GM18870 (cell line): Measurements from ENCODE around the gene CSRNP2.
"Not testable (repeated sequence)": the region's sequence is repeated elsewhere in the genome, so short reads cannot be mapped to it uniquely, and the experiment has no call there.

Source experiments
- ATAC-seq: cut with Tn5 transposase; IDR thresholded peaks from one replicate; pipeline ENCODE4 v1.9.1; 2021; ENCODE audit warnings: moderate library complexity; ENCODE audit not compliant: unreplicated experiment

Gene CSRNP2

DNA sequence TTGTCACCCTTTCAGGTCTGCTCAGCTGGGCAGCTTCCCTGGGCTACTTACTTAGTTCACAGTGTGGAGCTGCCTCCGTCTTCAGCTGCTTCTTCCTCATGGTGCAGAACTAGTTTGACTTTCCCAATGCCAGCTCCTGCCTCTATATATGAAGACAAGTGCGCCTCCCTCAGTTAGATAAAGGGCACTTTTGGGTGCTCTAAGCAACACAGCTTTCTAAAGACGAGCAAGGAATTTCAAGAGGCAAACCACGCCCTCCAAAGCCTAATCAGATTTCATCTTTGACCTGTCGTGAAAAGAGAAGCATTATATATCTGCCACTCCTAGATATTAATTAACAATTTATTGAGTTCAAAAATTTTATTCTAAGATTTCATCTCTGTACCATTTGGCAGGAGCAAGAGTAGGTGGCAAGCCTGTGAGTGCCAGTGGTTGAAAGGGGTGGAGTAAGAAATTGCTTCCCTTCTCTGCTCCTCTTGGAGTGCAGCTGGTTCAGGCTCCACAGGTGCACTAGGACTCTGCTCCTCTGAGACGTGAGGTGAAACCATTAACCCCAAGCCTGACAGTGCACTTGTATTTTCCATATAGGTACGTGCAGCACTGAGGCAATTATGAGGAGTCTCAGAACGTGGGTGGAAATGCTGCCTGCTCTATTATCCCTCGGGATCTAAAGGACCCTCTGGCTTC lies 55.1 kb downstream of the CSRNP2 start:
- no peak for ATAC-seq

DNA sequence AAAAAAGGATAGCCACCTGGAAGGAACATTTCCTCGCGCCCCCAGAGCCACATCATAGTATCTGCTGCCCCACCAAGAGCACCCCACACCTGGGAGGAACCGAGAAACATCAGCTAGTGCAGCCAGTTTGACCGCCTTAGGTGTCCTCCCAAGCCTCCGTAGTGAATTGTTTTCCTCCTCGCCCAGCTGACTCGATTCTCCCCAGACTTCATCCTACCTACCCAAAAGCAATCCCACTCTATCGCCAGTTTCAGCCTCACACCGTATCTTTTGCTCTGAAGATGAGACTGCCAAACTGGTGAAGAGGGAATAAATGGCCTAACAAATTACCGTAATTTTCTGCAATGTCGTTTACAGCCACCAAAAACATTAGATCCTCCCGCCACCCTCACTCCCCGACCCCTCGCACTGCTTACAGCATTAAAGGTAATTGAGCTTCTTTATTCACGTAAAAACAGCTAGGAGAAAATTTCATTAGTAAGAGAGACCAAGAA lies 56.0 kb downstream of the CSRNP2 start:
- ATAC-seq = no peak

DNA sequence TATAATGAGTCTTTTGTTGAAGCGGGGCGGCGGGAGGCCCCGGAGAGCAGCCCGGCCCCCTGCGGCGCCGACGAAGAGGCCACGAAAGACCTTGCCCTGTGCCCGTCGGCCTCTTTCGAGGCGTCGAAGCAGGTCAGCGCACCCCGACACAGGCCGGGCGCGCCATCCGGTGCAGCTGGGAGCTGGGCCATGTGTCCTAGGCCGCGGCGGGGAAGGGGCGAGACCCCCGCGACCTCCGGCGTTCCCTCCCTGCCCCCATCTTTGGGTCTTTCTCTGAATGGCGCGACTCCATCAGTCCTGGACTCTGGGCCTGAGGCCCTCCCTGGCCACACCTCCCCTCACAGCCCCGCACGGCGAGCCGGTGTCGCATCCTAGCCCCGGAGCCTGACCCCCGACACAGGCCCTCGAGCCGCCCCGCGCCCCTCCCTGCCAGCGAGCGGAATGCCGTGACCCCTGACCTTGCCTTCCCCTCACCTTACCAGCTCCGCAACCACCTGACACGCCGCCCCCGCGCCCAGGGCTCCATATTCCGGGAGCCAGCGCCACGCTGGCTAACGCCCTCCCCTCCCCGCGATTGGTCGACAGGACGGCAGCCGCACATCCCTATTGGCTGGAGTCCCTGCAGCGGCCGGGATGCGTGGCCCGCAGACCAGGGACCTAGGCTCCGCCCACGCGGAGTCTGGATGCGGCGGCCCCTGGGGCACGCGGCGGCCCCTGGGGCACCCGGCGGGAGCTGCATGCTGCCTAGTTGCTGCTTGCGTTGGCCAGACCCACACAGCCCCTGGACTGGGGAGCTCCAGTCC lies 57.4 kb downstream of the CSRNP2 start, which contains the start of gene SLC11A2:
Gene SLC11A2, minus strand, starts transcription at position 549 of the 803 bp plus-strand sequence. CDS start 15,656 bp downstream, outside the sequence.
- ATAC-seq = peak; percentile 69

DNA sequence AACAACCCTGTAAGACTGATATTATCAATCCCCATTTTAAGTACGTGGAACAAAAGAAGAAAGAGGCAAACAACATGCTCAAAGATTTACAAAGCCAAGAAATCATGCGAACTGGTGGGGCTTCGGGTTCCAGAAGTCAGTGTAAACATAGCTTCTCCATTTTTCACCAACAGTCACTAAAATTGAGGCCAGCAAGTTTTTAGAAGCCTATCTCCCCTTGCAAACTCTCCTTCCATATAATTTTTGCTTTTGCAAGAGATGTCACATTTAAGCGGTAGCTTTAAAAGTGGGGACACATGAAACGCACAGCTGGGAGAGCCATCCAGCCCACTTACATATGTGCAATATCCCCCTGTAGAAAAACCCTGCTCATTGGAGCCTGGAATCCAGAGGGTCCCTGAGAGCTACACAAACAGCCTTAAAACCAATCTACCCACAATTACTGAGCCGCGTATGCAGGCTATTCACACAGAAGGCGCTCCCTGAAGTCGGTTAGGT lies 58.0 kb downstream of the CSRNP2 start:
- no peak for ATAC-seq

DNA sequence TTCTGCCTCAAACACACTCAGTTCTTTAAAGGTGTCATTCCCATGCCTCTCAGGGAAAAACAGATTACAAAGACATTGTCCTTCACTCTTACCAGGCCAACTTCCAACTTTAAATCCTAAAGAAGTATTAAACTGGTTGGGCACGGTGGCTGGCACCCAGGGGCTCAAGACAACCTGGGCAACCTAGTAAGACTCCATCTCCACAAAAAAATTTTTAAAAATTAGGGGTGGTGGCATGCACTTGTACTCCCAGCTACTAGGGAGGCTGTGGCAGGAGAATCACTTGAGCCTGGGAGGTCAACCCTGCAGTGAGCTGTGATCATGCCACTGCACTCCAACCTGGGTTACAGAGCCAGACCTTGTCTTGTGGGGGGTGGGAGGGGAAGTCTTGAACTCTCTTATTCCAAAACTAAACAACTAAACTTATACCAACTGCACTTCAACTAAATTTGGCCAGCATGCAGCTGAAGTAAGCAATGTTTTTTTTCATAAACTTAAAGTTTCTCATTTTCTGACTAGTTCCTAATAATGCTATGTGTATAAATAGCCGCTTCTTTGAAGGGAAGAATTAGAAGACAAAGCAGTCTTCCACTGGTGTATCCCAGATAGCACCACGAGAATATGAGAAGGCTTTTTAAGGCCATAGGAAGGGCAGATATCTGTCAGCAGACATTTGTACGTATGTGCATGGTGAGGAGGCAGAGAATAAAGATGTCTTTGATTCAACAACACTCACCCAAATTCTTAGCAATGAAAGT lies 59.6 kb downstream of the CSRNP2 start:
- no peak for ATAC-seq

DNA sequence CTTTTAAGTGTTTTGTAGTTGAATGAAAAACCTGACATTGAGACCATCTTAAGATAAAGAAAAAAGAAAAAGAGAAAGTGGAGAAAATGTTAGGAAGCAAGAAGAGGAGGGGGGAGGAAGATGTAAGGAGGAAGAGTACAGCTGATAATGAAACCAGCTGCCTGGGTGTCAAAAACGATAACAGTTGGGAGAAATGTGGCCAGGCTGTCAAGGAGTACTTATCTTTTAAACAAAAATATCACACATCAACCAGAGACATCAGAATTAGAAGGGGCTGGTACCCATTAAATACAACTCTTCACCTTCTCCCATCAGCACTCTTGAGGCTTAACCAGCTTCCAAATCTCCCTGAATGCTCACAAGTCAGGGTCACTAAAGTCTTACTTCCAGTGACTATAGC lies 61.7 kb downstream of the CSRNP2 start:
- ATAC-seq = no peak

DNA sequence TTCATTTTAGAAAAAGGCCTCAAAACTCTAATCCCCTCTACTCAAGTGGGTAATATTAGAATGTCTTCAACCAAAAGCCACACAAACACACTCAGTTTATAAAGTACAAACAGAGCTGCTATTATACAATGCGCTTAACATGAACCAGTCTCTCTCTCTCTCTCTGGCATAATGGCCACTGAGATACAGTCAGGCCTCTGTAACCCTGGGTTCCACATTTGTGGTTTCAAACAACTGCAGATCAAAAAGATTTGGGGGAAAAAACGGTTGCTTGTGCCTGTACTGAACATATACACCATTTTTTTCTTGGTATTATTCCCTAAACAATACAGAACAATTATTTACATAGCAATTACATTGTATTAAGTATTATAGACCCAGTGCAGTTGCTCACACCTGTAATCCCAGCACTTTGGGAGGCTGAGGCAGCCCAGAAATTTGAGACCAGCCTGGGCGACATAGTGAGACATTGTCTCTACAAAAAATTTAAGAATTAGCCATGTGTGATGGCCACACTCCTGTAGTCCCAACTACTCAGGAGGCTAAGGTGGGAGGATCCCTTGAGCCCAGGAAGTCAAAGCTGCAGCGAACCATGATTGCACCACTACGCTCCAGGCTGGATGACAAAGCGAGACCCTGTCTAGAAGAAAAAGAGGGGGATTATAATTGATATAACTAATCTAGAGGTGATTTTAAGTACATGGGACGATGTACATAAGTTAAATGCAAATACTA lies 62.8 kb downstream of the CSRNP2 start:
- ATAC-seq = no peak

DNA sequence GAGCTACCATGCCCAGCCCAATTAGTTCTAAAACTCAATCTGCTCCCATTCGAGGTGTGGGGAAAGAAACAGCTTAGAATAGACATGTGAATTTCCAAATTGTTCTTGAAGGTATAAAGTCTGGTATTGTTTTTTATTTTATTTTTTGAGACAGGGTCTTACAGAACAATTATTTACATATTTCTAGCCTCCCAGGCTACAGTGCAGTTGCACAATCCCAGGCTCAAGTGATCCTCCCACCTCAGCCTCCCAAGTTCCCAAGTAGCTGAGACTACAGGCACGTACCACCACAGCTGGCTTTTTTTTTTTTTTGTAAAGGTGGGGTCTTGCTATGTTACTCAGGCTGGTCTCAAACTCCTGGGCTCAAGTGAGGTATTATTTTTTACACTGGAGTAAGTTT lies 63.5 kb downstream of the CSRNP2 start:
- no peak for ATAC-seq

DNA sequence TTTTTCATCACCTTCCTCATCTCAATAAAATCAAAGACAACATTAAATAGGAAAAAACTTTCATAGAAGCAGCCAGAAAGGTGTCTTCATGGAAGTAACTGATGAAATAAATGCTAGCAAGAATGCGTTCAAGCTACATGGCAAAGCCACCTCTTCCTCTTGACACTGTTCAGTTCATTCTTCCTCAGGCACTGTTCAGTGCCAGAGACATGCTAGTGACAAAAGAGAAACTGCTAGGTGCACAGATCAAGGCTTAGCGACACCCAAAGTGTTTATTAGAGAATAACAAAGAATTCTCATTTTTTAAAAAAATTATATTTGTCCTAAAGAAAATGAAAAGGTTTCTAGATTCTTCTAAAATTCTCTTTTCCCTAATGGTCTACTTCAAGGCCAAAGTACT lies 64.4 kb downstream of the CSRNP2 start:
- ATAC-seq = no peak

DNA sequence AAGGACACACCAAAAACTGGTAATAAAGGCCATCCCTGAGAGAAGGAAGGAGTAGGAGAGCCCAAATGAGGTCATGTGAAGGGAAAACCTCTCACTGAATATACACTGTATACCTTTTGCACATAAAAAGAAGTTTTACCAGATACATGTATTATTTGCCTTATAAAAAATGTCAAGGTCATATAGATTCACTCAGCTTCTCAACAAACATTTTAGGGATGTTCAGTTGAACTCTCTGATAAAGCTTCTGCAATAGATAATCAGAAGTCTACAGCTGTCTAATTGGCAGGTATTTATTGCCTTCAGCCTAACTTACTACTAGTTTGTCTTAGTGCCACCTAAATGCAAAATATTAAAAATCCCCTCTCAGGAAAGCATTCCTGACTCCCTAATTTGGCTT lies 65.9 kb downstream of the CSRNP2 start:
- no peak for ATAC-seq

DNA sequence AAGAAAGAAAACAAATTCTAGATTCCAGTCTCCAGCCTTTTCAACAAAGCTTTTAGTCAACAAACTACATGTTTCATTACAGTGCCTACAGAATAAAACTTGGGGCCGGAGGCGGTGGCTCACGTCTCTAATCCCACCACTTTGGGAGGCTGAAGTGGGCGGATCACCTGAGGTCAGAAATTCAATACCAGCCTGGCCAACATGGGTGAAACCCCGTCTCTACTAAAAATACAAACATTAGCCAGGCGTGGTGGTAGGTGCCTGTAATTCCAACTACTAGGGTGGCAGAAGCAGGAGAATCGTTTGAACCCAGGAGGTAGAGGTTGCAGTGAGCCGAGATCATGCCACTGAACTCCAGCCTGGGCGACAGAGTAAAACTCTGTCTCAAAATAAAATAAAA lies 68.9 kb downstream of the CSRNP2 start:
- not testable (repeated sequence) for ATAC-seq

DNA sequence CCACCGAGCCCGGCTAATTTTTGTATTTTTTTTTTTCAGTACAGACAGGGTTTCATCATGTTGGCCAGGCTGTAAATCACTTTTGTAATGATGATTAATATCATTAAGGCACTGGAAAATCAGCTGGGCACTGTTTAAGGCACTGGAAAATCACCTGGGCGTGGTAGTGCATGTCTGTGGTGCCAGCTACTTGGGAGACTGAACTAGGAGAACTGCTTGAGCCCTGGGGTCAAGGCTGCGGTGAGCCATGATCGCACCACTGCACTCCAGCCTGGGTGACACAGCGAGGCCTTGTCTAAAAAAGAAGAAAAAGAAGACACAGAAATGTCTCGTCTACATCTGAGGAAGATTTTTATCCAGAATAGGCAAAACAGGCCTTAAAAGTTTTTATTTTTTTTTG lies 70.0 kb downstream of the CSRNP2 start:
- no peak for ATAC-seq

DNA sequence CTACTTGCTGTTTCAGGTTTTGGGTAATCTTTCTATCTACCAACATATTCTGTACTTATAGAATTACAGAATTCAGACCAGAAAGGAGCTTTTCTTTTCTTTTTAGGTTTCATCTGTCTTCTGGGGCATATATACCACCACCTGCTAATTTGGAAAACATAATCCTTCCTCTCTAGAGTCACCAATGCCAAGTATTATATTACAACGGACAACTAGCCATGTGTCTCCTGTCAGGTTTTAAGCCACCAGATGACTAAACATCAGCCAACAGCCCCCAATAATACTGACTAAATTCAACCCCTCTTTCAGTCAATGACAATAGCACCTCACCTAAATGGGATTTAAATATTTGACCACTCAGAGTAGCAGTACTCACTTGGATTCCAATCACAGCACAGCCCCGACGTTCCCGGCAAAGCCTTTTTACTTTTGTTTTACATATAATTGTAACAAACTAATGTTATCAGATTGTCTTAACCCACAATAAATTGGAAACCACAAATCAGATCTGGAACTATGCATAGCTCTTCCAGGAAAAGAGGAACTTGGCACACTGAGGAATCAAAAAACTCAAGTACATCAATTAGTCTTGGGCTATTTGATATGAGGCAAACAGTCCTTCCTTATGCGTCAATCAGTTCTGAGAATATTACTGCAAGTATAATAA lies 70.7 kb downstream of the CSRNP2 start:
- ATAC-seq = no peak

DNA sequence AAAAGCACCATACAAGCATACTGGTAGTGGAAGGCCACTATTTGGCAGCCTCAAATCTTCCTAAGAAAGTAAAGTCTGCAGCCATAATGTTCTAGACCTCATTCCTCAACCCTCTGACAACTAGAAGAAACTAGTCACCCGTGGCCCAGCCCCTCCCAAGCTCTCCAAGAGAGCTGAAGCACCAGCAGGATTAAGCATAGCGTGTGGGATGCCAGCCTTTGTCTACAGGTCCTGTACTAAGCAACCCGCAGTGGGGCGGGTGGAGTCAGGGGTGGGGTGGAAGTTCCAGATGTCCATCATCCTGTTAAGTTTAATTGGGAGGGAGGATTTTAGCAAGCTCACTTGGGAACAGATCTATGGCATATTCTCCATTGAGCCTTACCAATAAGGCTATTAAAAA lies 71.4 kb downstream of the CSRNP2 start:
- ATAC-seq = no peak
